Stimulated activated CD8-positive, alpha-beta memory T cell treated with anti-CD3 and anti-CD28 coated beads, Interleukin-2, amount 100 ng/mL, for 48 hours (primary cell): Measurements from ENCODE around the gene ASGR2.
"Not testable (repeated sequence)": the region's sequence is repeated elsewhere in the genome, so short reads cannot be mapped to it uniquely, and the experiment has no call there.

ENCODE experiments used
- DNase-seq, 2 donors: peaks; one replicate each; pipeline ENCODE4 v3.0.0-alpha.2; 2020; ENCODE audit warnings: low read depth in 2 of 2

The ASGR2 gene

DNA sequence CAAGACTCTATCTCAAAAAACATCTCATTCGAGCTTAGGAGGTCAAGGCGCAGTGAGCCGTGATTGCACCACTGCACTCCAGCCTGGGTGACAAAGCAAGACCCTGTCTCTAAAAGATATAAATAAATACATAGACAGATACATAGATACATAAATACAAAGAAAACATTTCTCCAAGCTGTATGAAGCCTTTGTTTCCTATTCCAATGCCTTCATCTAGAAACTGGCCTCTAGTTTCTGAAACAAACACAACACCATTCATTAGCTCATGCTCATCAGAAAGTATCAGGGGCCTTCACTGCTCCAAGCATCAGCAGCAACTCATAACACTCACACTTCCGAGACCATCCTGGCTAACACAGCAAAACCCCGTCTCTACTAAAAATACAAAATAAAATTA is 10.3 kb upstream of the ASGR2 start:
- no peak for DNase-seq

DNA sequence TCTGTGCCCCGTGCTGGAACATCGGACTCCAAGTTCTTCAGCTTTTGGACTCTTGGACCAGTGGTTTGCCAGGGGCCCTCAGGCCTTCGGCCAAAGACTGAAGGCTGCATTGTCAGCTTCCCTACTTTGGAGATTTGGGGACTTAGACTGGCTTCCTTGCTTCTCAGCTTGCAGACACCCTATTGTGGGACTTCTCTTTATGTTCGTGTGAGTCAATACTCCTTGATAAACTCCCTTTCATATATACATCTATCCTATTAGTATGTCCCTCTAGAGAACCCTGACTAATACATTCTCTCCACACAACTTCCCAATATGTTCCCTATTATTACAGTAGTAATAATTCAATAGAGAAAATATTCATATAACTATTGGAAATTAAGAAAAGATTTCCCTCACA is 9.2 kb upstream of the ASGR2 start:
- DNase-seq, result no peak

DNA sequence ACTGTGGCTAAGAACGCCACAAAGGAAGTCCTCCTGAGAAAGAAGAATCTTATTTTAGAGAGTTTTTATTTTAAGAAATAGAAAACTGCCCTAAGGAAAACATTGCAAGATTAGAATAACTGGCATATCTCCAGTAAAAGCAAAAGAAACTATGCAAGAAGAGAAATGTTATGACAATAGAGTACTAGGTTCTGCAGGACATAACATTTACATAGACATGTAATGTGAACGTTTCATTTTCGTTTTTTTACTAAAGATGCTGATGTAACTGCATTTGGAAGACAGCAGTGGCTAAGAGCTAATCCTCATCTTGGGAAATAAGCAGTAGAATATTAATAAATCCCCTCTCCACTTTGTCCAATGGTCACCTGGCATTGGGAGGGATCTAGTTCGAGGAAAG is 7.8 kb upstream of the ASGR2 start:
- no peak for DNase-seq

DNA sequence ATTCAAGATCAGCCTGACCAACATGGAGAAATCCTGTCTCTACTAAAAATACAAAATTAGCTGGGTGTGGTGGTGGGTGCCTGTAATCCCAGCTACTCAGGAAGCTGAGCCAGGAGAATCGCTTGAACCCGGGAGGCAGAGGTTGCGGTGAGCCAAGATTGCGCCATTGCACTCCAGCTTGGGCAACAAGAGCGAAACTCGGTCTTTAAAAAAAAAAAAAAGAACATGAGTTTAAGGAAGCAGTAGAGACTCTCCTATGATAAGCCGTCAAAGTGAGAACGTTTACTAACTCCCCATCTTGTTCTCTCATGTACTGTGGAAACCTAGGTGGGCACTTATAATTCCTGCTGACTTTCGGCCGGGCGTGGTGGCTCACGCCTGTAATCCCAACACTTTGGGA is 6.0 kb upstream of the ASGR2 start:
- not testable (repeated sequence) for DNase-seq

DNA sequence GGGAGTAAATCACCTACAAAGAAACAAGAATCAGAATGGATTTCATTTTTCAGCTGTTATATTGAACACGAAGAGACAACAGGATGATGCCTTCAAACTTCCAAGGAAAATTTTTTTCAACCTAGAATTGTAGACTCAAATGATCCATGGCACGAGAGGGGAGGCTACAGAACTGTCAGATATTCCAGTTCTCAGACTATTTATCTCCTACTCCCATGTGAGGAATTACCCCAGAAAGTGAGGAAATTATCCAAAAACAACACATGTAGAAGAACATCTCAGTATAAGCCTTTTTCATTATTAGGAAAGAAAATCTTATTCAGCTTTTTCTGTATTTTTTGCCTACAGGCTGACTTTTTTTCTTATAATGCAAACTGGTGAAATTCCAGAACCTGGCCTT is 5.5 kb upstream of the ASGR2 start:
- DNase-seq, result no peak

DNA sequence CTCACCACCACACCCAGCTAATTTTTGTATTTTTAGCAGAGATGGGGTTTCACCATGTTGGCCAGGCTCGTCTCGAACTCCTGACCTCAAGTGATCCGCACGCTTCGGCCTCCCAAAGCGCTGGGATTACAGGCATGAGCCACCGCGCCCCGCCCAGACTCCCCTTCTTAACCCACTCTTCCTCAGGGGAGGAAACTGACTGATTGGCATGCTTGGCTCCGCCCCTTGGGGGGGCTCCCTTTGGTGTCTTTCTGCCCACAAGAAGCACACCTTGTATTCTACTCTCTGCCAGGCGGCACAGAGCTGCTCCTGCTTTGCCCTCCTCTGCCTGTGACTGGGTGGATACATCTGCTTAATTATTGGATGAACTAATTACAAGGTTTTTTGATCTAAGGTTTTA is 4.7 kb upstream of the ASGR2 start:
- DNase-seq, result no peak

DNA sequence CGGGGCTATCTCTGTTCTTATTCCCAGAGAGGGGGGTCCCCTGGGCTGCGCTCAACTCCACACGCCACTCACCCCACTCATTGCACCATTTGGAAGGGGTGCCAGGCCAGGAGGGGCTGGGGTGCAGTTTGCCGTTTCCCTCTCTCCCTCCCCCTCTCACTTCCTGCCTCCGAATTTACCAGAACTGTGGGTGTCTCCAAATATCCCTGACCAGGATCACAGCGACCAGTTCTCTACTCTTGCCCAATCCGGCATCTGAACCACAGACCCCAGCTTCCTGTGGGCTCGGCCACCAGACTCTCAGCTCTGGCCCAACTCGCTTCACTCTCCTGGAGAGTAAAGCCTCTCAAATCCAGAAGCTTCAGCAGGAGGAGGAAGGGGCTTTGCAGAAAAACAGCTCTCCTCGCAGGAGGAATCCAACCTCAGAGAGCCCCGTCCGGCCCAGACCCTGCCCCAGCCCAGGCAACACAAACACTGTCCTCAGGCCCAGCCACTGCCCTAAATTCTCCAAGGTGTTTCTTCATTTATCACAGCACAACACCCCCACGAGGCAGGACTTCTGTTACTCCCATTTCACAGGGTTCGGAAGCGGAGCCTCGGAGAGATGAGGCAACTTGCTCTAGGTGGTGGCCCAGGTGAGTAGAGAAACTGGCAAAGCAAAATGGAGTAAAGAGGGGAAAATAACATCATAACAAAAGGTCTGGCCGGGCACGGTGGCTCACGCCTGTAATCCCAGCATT is 423 bp upstream of the ASGR2 start:
- no peak for DNase-seq

DNA sequence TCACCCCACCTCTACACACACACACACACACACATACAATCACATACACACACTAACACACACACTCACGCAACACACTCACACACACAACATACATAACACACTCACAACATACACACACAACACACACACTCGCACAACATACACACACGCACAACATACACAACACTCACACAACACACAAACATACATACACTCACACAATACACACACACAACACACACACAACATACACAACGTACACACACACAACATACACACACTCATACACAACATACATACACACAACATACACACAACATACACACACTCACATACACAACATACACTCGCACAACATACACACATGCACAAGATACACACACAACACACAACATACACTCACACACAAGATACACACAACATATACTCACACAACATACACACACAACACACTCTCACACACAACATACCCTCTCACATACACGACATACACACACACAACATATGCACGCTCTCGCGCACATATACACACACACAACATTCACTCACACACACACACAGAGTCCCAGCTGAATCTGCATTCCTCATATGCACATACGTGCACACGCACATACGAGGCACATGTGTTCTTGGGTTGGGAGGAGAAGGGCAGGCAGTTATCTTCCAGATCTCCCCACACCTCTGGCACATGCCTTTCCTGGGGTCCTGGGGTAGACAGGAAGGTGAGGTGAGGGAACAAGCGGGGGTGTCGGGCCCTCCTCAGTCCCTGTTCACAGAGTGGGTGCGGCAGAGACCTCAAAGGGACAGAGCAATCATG is 1.1 kb downstream of the ASGR2 start:
- DNase-seq, result no peak

DNA sequence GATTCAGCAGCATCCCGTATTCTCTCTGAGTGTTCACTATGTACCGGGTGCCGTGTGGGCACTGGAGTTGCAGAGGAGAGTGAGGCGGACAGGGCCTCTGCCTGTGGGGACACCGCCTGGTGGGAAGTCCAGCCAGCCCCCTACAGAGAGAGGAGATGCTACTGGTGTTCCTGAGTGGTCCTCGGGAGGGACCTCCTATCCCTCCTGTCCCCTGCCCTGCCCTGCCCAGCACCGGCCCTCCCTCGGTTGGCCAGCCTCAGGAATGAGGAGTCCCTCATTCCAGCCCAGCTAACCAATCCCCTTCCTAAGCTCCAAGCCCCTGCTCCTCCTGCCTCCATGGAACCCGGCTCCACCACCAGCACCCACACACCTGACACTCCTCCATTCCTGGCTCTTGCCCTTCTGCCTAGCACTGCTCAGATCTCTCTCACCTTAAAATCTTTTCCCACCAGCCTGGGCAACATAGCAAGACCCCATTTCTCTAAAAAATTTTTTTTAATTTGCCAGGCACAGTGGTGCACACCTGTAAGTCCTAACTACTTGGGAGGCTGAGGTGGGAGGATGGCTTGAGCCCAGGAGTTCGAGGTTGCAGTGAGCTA is 2.0 kb downstream of the ASGR2 start:
- no peak for DNase-seq

DNA sequence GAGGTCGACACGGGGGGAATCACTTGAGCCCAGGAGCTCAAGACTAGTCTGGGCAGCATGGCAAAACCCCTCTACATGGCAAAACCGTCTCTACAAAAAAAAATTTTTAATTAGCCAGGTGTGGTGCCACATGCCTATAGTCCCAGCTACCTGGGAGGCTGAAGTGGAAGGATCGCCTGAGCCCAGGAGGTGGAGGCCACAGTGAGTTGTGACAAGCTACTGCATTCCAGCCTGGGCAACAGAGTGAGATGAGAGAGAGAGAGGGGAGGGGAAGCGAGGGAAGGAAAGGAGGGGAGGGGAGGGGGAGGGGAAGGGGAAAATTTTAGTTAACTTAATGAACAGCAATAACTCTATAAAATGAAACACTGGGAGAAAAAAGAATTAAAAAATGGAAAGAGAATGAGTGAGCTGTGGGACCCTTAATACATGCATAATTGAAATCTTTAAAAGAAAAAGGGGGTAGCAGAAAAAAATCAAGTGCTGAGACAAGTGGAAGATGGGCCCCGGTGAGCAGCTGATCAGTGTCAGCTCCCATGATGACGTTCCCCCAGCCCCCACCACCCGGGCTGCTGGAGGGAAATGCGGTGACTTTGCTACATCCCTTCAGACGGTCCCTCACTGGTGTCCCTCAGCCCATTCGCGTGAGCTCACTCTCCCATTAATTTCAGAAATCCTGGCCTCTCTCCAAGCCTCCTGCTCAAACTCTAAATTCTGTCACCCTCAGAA is 2.7 kb downstream of the ASGR2 start:
- no peak for DNase-seq

DNA sequence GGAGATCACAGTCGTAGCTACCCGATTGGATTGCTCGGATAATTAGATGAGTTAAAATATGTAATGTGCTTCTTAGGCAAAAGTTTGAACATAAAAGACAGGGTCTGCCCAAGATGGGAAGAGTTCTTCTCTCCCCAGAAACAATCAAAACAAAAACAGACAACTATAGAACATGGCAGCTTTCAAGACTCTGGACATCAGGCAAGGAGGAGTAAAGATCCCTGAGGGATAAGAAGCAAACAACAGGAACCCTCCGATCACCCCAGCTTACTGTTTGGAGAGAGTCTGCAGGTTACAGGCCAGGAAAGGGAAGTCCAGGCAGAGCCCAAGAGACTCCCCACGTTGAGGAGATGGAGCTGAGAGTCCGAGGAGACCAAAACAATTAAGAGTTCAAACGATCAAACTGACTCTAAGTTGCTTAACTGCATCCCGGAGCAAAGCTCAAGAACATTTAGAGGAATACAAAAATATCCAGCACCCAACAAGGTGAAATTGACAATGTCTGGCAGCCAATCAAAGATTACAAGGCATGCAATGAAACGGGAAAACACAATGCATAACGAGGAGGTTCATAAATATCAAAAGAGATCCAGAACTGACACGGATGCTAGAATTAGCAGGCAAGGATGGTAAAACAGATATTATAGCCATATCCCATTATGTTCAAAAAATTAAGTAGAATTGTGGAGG is 3.9 kb downstream of the ASGR2 start:
- DNase-seq, result no peak

DNA sequence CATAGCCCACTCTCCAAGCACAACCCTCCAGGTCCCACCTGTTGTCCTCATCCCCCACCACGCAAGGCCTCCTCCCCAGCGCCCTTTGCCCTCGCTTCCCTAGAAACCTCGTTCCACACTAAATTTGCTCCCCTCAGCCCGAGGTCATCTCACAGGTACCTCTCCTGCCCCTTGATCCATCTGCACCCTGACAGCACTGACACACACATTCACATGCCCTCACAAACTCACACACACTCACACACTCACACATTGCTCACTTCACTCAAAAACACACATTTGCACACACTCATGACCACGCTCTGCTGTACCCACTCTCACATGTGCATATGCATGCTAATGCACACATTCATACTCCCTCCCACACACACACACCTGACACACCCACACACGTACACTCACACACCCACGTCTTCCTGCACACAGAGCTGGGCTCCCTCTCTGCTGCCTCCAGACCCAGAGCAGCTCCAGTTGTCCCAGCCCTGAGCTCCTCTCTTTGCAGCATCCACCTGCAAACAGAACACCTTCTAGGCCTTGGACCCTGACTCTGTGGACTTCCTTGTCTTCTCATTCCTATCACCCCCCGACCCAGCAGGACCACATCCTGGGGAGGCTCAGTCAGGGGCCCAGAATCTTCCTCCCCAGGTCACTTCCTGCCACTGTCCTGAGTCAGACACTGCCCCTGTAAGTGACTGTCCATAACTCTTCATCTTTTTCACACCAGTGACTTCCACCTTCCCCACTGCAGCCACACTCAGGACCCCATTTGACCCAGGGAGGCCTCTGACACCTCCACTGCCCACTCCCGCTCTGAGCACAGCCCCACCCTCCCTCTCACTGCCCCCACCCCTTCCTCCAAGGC is 4.9 kb downstream of the ASGR2 start:
- DNase-seq, result no peak

DNA sequence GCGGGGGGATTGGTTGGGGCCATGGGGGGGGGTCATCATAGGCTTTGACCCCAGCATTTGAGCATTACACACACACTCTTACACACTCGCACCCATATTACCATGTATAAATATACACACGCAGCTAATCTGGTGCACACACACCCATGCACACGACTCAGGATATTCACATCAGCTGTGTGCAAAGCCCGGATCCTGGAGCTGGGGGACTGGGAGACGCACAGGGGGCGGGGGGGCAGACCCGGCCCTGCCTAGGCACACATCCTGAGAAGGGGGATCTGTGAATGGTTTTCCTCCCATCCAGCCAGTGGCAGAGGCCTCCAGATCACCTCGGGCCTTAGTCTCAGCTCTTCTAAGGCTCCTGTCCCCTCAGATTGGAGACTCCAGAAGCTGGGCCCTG is 5.6 kb downstream of the ASGR2 start:
- DNase-seq, result no peak

DNA sequence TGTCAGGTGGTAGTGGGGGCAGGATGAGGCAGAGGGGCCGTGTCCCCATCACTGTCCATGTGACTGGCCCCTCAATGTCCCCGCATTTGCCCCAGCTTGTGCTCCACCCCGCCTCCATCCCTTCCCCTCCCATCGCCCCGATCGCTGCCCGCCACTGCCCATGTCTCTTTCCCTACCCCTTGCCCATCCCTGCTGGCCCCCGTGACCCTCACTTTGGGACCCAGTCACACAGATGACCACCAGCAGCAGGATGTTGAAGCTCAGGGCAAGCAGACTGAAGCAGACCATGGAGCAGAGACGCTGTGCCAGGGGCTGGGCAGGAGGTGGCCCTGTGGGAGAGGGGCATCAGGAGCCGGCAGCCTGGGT is 6.1 kb downstream of the ASGR2 start:
- no peak for DNase-seq

DNA sequence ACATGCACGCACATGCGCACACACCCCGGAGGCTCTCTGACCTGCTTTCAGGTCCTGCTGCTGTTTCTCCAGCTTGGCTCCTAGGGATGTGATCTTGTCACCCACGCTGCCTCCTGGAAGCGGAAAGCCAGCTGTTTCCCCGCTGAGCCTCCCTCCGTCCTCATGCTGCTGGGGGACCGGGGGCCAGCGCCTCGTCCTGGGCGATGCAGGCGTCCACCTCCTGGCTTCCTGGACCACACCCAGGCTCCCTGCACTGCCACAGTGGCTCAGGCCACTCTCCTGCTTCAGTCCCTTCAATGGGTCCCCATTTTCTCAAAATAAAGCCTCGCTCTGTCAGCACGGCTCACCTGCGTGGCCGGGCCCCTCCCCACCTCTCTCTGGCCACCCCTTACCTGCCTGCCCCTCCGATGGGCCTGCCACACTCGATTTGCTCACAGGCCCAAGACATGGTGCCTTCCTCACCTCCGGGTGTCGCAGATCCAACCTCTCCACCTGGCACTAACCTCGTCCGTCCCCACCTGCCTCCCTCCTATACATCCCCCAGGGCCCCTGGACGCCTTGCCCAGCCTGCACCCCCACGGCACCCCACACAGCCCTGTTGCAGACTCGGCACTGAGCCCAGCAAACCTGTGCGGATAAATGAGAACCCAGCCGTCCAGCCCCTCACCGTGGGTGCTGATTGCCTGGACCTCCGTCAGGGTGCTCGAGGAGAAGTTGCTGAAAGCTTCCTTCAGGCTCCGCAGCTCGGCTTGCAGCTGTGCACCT is 6.6 kb downstream of the ASGR2 start:
- DNase-seq, result no peak

DNA sequence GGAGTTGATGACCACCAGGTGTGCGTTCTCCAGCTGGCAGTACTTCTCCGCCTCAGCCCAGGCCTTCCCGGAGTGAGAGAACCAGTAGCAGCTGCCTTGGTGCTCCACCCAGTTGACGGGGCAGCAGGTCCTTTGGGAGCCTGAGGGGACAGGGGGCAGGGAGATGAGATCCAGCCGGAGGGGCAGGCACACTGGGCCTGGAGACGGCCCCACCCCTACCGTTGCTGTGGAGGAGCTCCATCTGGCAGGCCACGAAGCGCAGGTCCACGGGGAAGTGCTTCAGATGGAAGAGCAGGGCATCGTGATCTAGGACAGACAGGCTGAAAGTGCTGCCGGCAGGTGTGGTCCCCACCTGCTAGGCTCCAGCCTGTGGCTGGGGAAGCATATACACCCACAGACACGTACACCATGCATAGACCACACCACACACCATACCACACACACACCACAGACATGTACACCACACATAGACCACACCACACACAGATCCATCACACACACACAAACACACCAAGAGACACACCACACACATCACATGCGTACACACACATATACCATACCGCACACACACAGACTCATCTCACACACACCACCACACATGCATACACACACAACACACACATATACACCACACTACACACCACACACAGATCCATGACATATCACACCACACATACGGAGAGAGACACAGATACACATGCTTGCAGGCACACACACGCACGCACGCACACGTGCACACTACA is 7.4 kb downstream of the ASGR2 start:
- no peak for DNase-seq

DNA sequence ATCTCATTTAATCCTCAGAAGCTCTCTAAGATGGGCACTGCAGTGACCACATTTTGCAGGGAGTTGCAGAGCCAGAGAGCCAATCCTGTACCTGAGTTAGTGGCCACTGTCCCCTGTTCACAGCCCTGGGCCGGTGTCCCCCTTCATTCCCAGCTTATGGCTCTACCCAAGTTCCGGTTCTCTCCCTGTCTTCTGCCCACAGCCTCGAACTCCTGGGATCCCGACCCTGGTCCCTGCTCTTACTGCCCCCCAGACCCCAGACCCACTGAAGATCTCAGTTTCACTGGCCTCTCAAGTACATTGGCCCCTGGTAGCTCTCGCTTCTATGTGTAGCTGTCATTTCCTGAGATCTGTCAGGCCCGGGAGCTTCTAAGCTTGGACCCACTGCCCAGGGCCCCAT is 12.2 kb downstream of the ASGR2 start:
- no peak for DNase-seq

DNA sequence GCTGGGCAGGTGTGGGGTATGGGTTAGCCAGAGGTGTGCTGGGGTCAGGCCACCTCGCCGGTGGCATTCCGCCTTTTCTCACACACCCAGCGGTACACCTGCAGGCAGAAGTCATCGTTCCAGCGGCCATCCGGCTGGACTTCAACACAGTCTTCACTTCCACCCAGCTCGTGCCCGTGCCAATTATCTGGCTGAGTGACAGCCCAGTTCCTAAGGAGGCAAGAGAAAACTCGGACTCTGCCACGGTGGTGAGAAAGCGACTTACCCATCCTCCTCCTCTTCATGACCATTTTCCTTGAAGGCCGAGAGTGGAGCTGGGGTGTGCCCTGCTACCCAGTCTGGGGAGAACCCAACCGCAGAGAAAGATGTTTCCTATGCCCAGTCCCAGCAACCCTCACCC is 13.1 kb downstream of the ASGR2 start:
- DNase-seq, result no peak

DNA sequence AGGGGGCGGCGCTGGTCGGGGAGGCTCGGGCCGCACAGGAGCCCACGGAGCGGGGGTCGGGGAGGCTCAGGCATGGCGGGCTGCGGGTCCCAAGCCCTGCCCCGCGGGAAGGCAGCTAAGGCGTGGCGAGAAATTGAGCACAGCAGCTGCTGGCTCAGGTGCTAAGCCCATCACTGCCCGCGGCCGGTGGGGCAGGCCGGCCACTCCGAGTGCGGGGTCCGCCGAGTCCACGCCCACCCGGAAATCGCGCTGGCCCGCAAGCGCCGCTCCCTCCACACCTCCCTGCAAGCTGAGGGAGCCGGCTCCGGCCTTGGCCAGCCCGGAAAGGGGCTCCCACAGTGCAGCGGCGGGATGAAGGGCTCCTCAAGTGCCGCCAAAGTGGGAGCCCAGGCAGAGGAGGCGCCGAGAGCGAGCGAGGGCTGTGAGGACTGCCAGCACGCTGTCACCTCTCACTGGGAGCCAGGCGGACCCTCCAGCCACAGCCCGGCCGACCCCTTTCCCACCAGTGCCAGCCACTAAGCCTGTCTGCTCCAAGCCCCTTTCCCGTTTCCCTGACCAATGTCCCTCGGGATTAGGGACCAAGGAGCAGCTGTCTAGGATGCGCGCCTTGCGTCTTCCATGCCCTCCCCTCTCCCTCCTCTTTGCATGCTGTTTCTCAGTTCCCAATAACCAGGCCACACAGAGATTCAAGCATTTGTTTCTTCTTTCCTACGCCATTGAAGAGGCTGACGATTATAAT is 13.8 kb downstream of the ASGR2 start:
- DNase-seq, result not testable (repeated sequence)
